GM13976 (cell line): Measurements from ENCODE around the gene CPLX4.

Experiments used
- DNase-seq: peaks from one replicate; pipeline ENCODE4 v3.0.0; 2012; ENCODE audit warnings: low spot score
- in situ Hi-C: fragments of 300-500 bp; cut with MboI; formaldehyde crosslinking; loops from one replicate; pipeline ENCODE4 v1.12.0; 2022; ENCODE audit warnings: low sequenced_read_pairs, mixed read lengths, inconsistent platforms; ENCODE audit not compliant: unreplicated experiment
- TF ChIP-seq, protein P1 (sequence below): IDR thresholded peaks from 2 replicates; pipeline ENCODE4 v1.5.1; 2012; ENCODE audit warnings: borderline replicate concordance, mild to moderate bottlenecking; ENCODE audit not compliant: insufficient read depth; ENCODE audit errors: extremely low read depth, missing control alignments, control extremely low read depth

CPLX4 gene

GRCh38 chr18:59282341-59282740 lies 36.1 kb downstream of the CPLX4 start:
- DNase-seq = no peak
- TF ChIP-seq, protein P1, sequence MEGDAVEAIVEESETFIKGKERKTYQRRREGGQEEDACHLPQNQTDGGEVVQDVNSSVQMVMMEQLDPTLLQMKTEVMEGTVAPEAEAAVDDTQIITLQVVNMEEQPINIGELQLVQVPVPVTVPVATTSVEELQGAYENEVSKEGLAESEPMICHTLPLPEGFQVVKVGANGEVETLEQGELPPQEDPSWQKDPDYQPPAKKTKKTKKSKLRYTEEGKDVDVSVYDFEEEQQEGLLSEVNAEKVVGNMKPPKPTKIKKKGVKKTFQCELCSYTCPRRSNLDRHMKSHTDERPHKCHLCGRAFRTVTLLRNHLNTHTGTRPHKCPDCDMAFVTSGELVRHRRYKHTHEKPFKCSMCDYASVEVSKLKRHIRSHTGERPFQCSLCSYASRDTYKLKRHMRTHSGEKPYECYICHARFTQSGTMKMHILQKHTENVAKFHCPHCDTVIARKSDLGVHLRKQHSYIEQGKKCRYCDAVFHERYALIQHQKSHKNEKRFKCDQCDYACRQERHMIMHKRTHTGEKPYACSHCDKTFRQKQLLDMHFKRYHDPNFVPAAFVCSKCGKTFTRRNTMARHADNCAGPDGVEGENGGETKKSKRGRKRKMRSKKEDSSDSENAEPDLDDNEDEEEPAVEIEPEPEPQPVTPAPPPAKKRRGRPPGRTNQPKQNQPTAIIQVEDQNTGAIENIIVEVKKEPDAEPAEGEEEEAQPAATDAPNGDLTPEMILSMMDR = no peak
- in situ Hi-C loops = no loop called here

DNA sequence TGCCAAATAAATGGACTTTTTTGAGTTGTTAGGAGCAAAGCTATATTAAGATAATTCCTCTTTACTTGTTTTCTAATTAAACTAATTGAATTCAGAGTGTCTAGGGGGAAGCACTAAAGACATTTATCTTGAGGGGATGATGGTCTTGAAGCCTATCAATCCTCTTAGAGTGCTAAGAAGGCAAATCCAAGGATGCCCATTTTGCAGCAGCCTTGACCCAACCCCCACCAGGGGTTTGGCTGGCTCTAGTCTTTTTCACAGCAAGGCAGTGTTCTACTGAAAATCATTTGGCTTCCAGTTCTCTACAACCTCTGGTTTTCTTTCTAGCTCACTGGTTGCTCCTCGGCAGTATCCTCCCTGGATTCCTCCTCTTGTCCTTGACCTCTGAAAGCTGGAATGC lies 38.7 kb downstream of the CPLX4 start:
- in situ Hi-C loops = no loop called here
- DNase-seq = no peak
- TF ChIP-seq, protein P1 = no peak

GRCh38 chr18:59279193-59279592 lies 39.3 kb downstream of the CPLX4 start:
- in situ Hi-C loops = no loop called here
- TF ChIP-seq, protein P1 = no peak

GRCh38 chr18:59278793-59279192 lies 39.7 kb downstream of the CPLX4 start:
- TF ChIP-seq, protein P1 = no peak
- no peak for DNase-seq
- in situ Hi-C loops = no loop called here

More at GRCh38 chr18:59279193-59279592, 39.3 kb downstream of the CPLX4 start:
- no peak for DNase-seq

DNA sequence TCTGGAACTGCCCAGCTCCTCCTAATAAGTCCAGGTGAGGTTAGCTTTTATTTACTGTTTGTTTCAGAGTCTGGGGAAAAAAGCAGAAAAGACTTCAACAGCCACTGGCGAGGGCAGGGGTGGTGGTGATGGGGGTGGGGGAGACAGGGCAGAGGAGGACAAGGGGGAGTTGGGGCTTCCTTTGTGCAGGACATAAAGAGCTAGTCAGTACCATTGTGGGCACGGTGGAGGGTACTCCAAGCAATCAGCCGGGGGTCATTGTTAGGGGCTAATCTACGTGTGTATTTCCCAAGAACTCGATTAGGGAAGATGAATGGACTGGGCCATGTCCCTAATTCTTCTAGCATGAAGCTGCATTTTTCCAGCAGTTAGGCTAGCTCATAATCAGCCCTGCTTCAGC lies 42.4 kb downstream of the CPLX4 start:
- no peak for DNase-seq
- TF ChIP-seq, protein P1 = no peak
- in situ Hi-C loops = no loop called here

DNA sequence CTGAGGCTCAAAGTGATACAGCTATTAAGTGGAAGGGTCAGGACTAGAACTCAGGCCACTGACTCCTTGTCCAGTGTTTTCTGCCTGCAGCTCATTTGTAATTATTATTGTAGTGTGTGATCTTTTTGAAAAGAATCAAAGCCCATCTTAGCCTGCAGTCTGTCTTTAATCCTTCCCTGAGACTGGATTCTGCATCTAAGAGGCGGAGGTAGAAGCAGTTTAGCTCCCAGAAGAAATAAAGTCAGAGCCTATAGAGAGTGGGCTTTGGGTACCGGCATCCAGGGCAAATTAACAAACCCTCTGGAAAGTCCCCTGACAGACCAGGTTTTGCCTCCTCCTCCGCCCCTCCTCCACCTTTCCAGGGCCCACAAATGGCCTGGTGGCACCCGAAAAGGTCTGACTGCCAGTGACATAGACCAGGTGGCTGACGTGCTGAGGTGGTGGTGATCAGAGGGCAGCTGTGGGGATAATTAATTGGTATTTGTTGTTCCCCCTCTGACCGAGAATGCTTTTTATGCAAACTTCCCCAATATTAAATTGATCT lies 43.0 kb downstream of the CPLX4 start:
- in situ Hi-C loops = no loop called here
- DNase-seq = no peak
- TF ChIP-seq, protein P1 = no peak
